Activated naive CD8-positive, alpha-beta T cell treated with anti-CD3 and anti-CD28 coated beads, Interleukin-2, amount 10 ng/mL, durations not matched to agents 7 days and 5 days (primary cell): Measurements from ENCODE around the gene IL20. TPM values are rescaled to one million over a fixed set of nuclear protein-coding genes. Genes with fewer than 3 reads are reported as not detected.

Source experiments
- ATAC-seq: fragments of 150-1000 bp; cut with Tn5 transposase; one replicate; pipeline ENCODE4 v1.10.0; 2021; ENCODE audit warnings: low read depth, moderate library complexity
- POLR2A ChIA-PET: fragments of 350-600 bp; sonication (Branson Sonifier 250); formaldehyde crosslinking; loops from one replicate; lab custom pipeline; 2021; ENCODE audit warnings: antibody characterized with exemption; lab: Charles Lee
- DNase-seq: peaks from one replicate; pipeline ENCODE4 v3.0.0; 2021
- H3K27ac Mint-ChIP-seq: one replicate; pipeline ENCODE4 v1.8.0; 2022; ENCODE audit warnings: mild to moderate bottlenecking, mixed read lengths
- H3K27me3 Mint-ChIP-seq: one replicate; pipeline ENCODE4 v1.8.0; 2022; ENCODE audit warnings: mild to moderate bottlenecking, moderate library complexity, mixed read lengths
- H3K36me3 Mint-ChIP-seq: one replicate; pipeline ENCODE4 v1.8.0; 2021; ENCODE audit warnings: mild to moderate bottlenecking, mixed read lengths
- H3K4me1 Mint-ChIP-seq: one replicate; pipeline ENCODE4 v1.8.0; 2021; ENCODE audit warnings: mixed read lengths
- H3K4me3 Mint-ChIP-seq: one replicate; pipeline ENCODE4 v1.8.0; 2022; ENCODE audit warnings: mild to moderate bottlenecking, moderate library complexity, mixed read lengths
- H3K9me3 Mint-ChIP-seq: one replicate; pipeline ENCODE4 v1.8.0; 2021; ENCODE audit warnings: mixed read lengths
- total RNA-seq, 2 experiments: library from RNA; stranded (reverse); gene quantifications; one replicate each; pipeline ENCODE4 v1.2.3, GENCODE V29; 2021

IL20 gene
- total RNA-seq, 2 experiments from 2014 or later = not detected

DNA sequence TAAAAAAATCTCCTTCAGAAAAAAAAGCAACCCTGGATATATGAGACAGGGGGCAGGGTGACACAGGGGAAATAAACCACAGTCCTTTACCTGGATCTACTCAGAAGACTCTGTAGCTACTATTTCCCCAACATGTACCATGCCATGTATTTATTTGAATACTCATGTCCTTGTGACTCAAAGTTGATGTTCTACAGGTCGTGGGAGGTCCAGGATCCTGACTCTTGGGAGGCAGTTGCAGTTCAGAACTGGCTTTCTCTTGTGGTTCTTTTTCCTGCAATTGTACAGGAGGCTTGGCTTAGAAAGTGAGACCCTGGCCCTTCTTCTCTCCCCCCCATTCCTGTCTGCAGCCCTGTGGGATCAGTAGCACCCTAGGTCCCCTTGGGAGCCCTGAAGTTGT lies 26.0 kb downstream of the IL20 start:
- peaks cover 13% of the 10 kb centered on the region for H3K4me1 Mint-ChIP-seq
- peaks cover 3% of the 10 kb centered on the region for H3K9me3 Mint-ChIP-seq
- peaks cover 2% of the 10 kb centered on the region for H3K36me3 Mint-ChIP-seq
- DNase-seq (no peak), ATAC-seq (no peak)
- H3K27me3 Mint-ChIP-seq = no peaks in the 10 kb centered on the region
- no peak overlapping the region for H3K27ac Mint-ChIP-seq
- H3K4me3 Mint-ChIP-seq = no peak overlapping the region
- POLR2A ChIA-PET = interaction anchor here (0.6 kb wide), 1 partner anchor 120 kb away, joined by 4 read pairs; no protein-coding TSS in a partner anchor

DNA sequence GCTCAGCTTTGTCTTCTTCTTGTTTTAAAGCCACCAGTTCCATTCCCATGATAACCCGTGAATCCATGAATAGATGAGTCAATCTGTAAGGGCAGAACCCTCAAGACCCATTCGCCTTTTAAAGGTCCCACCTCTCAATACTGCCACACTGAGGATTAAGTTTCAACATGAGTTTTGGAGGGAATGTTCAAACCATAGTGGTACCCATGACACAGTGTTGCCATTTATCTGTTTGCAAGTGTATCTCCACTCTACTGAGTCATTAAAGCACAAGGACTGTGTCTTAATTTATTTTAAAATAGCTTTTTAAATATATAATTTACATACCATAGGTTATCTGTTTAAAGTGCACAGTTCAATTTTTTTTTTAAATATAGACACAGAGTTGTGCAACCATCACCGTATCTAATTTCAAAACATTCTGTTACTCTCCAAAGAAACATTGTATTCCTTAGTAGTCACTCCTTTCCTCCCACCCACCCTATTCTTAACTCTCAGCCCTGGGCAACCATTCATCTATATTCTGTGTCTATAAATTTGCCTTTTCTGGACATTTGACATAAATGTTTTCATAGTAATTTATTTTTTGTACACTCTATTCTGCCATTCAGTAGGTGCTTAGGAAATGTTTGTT lies 27.0 kb downstream of the IL20 start:
- no peak for DNase-seq
- H3K27ac Mint-ChIP-seq = no peak overlapping the region
- no peak overlapping the region for H3K4me3 Mint-ChIP-seq
- ATAC-seq = no peak
- peaks cover 3% of the 10 kb centered on the region for H3K9me3 Mint-ChIP-seq
- no peaks in the 10 kb centered on the region for H3K27me3 Mint-ChIP-seq
- H3K36me3 Mint-ChIP-seq = peaks cover 2% of the 10 kb centered on the region
- POLR2A ChIA-PET = interaction anchor here (0.6 kb wide), 1 partner anchor 252 kb away, joined by 4 read pairs; no protein-coding TSS in a partner anchor
- peaks cover 13% of the 10 kb centered on the region for H3K4me1 Mint-ChIP-seq

DNA sequence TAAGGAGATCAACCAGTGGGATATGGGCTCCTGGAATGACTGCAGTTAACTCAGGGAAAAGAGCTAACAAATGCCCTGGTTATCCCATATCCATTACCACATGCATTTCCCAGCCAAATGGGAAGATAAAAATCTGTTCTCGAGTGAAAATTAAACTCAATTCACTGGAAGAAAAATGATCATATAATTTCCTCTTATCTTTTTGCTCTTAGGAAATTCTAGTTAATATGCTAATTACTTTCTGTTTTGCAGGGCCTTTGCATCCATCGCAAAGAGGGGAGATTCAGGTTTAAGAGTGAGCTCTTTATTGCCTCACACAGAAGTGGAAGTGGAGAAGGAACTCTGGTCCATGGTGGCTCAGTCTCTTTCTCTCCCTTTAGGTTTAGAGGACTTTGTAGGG lies 28.0 kb downstream of the IL20 start:
- Mint-ChIP-seq H3K4me3 (no peak overlapping the region), H3K9me3 (peaks cover 3% of the 10 kb centered on the region), H3K27me3 (no peaks in the 10 kb centered on the region), H3K36me3 (no peaks in the 10 kb centered on the region), H3K4me1 (peaks cover 11% of the 10 kb centered on the region), H3K27ac (no peak overlapping the region)
- ATAC-seq (no peak), DNase-seq (no peak)
- POLR2A ChIA-PET = no interaction called here

DNA sequence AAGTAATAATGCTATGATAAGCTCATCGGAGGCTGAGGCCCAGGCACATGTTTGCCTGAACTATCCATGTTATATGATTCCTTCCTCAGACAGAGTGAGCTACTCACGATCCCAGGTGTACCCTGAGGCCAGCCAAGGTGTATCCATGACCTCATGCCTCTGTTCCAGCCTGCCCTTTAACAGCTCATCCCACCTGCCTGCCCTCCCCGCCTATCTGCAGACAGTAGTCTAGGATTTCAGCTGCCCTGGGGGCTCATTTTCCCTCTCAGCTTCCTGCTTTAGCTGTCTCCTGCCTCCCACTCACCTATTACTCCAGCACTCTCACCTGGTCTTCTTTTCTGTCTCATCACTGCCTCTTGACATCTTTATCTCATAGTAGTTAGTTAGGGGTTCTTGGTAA lies 29.9 kb downstream of the IL20 start:
- peaks cover 3% of the 10 kb centered on the region for H3K9me3 Mint-ChIP-seq
- no peak overlapping the region for H3K27ac Mint-ChIP-seq
- no peak for DNase-seq
- no peak for ATAC-seq
- no peaks in the 10 kb centered on the region for H3K27me3 Mint-ChIP-seq
- POLR2A ChIA-PET = no interaction called here
- H3K4me3 Mint-ChIP-seq = no peak overlapping the region
- peaks cover 8% of the 10 kb centered on the region for H3K4me1 Mint-ChIP-seq
- H3K36me3 Mint-ChIP-seq = no peaks in the 10 kb centered on the region

DNA sequence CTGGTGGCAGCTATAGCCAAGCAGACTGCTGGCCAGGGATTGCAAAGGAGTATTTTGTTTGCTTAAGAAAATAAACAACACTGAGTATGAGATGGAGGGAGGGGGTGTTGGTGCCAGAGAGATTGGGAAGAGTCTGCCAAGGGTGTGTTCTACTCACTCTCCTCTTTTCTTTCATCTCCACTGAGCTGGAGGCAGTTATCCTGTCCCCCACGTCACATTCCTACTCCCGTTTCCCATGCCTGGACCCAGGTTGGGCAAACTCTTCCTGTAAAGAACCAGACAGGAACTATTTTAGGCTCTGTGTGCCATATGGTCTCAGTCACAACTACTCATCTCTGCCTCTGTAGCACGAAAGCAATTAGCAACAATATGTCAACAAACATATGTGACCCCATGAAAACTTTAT lies 30.4 kb downstream of the IL20 start:
- Mint-ChIP-seq H3K27ac (no peak overlapping the region), H3K27me3 (no peaks in the 10 kb centered on the region), H3K36me3 (peaks cover 1% of the 10 kb centered on the region), H3K4me1 (peaks cover 5% of the 10 kb centered on the region), H3K9me3 (peaks cover 3% of the 10 kb centered on the region), H3K4me3 (no peak overlapping the region)
- POLR2A ChIA-PET = interaction anchor here (1.2 kb wide), 1 partner anchor 14 kb away, joined by 3 read pairs; no protein-coding TSS in a partner anchor
- no peak for ATAC-seq
- DNase-seq = no peak

DNA sequence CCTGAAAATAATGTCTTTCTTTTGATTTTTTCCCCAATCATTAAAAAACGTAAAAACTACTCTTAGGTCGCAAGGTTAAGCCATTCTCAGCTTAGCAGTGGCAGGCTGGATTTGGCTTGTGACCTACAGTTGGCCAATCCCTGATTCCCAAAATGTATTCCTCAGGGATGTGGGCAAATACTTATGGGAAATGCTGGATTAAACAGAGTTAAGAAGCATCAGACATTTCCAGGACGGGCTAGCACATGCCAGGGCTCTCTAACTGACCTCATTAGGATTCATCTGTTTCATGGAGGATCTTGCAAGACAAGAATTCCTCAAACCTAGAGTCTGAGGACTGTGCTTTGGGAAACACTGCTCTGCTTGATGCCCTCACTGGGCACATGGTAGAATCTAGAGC lies 30.8 kb downstream of the IL20 start:
- no peak for DNase-seq
- Mint-ChIP-seq H3K9me3 (no peaks in the 10 kb centered on the region), H3K4me1 (peaks cover 2% of the 10 kb centered on the region), H3K27me3 (no peaks in the 10 kb centered on the region), H3K36me3 (peaks cover 3% of the 10 kb centered on the region), H3K27ac (no peak overlapping the region), H3K4me3 (no peak overlapping the region)
- no peak for ATAC-seq
- POLR2A ChIA-PET = interaction anchor here (1.0 to 1.2 kb wide), 2 partner anchors 10 to 13 kb away, joined by 3 to 4 read pairs; no protein-coding TSS in a partner anchor

DNA sequence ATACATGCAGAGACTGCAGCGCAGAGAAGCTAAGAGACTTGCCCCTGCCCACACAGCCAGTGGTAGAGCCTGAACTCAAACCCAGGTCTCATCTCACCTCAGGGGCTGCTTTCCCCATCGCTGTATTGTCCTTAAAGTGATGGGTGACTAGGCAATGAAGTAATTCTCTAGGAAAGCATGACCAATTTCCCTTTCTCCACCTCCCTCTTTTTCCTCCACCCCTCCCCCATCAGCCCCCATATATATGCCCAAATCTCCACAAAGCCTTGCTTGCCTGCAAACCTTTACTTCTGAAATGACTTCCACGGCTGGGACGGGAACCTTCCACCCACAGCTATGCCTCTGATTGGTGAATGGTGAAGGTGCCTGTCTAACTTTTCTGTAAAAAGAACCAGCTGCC lies 31.8 kb downstream of the IL20 start, which contains the start of gene IL24:
IL24 (plus strand) TSS at position 269 of the 400 bp plus-strand sequence. CDS start 390 bp downstream, outside the sequence.
- Mint-ChIP-seq H3K36me3 (peaks cover 3% of the 10 kb centered on the region), H3K27me3 (no peaks in the 10 kb centered on the region), H3K4me1 (peaks cover 2% of the 10 kb centered on the region), H3K27ac (no peak within 1 kb of the TSS), H3K4me3 (no peak within 1 kb of the TSS), H3K9me3 (no peaks in the 10 kb centered on the region)
- ATAC-seq (no peak), DNase-seq (no peak)
- POLR2A ChIA-PET = interaction anchor here (0.5 to 1.2 kb wide), 3 partner anchors 9 to 399 kb away, joined by 3 to 4 read pairs (median 3); no protein-coding TSS in a partner anchor

DNA sequence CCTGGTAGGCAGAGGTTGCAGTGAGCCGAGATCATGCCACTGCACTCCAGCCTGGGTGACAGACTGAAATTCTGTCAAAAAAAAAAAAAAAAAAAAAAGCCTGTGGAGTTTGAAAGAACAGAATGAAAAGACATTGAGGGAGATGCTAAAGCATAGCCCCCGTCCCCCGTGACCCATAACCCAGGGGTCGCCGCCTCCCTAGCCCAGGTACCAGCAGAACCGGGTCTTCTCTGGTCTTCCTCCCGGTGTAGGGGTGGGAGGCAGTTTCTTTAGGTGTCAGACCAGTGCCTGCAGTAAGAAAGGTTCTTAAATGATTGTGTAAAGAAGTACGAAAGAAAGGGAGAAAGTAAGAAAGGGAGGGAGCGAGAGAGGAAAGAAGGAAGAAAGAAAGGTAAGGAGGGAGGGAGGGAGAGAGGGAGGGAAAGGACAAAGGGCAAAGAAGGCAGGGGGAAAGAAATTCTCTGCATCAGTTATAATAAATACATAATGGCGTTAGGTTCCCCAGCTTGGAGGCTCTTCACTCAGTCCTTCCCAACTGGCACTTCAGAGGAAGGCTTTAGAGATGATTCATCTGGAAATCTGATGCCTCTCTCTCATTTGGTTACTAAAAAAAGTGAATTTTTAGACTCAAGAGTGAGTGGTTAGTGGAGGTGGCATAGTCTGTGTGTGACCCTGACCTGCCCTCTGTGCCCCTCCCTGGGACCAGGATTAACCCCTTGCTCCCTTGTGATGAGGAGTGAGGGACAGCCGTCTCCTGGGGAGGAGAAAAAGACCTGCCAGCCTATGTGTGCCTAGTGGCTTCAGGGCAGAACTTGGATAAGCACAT lies 32.9 kb downstream of the IL20 start:
- DNase-seq (no peak), ATAC-seq (no peak)
- POLR2A ChIA-PET = interaction anchor here (0.7 kb wide), 1 partner anchor 138 kb away, joined by 3 read pairs; no protein-coding TSS in a partner anchor
- Mint-ChIP-seq H3K4me3 (no peak overlapping the region), H3K4me1 (peaks cover 2% of the 10 kb centered on the region), H3K27ac (no peak overlapping the region), H3K27me3 (no peaks in the 10 kb centered on the region), H3K9me3 (no peaks in the 10 kb centered on the region), H3K36me3 (peaks cover 4% of the 10 kb centered on the region)

DNA sequence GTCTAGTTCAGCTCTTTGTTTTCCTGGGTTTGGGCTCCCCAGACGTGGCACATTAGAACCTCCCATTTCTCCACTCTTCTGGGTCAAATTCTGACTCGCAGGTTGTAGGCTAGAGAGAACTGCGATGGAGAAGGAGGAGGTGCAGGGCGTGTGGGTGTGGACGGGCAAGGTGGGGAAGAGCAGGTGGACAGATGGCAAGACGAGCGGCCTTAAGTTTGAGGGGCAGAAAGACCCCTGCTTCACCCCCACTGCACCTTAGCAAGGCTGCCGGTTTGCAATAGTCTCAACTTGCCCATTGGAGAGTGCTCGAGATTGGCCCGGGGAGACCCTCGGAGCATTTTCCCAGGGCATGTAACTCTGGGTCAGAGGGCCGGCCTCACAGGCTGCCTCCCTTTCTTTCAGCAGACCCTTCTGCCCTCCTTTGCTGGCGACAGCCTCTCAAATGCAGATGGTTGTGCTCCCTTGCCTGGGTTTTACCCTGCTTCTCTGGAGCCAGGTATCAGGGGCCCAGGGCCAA lies 33.5 kb downstream of the IL20 start:
- POLR2A ChIA-PET = no interaction called here
- peaks cover 2% of the 10 kb centered on the region for H3K4me1 Mint-ChIP-seq
- no peaks in the 10 kb centered on the region for H3K27me3 Mint-ChIP-seq
- no peak overlapping the region for H3K4me3 Mint-ChIP-seq
- no peaks in the 10 kb centered on the region for H3K9me3 Mint-ChIP-seq
- H3K36me3 Mint-ChIP-seq = peaks cover 11% of the 10 kb centered on the region
- no peak for ATAC-seq
- DNase-seq = no peak
- no peak overlapping the region for H3K27ac Mint-ChIP-seq

DNA sequence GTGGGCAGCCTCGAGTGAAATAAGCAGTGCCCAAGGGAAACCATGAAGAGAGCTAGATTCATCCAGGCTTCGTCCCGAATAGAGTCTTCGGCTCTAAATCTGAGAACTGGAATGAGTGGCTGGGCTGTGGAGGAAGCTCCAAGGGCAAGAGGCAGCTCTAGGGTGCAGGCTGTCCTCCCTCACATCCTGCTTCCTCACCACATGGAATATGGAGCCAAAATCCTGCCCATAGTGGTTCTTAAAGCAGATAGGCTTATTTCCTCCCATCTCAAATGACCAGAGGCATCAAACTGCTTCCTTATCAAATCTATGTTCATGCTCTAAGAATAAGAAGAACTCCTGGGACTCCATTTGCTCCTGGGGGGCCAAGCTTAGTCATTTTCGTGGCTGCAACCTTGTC lies 34.3 kb downstream of the IL20 start:
- Mint-ChIP-seq H3K27ac (no peak overlapping the region), H3K36me3 (peaks cover 19% of the 10 kb centered on the region), H3K9me3 (no peaks in the 10 kb centered on the region), H3K4me1 (peaks cover 3% of the 10 kb centered on the region), H3K27me3 (no peaks in the 10 kb centered on the region), H3K4me3 (no peak overlapping the region)
- POLR2A ChIA-PET = interaction anchor here (0.6 to 0.7 kb wide), 2 partner anchors 15 to 471 kb away, joined by 3 read pairs; no protein-coding TSS in a partner anchor
- ATAC-seq = no peak
- no peak for DNase-seq

DNA sequence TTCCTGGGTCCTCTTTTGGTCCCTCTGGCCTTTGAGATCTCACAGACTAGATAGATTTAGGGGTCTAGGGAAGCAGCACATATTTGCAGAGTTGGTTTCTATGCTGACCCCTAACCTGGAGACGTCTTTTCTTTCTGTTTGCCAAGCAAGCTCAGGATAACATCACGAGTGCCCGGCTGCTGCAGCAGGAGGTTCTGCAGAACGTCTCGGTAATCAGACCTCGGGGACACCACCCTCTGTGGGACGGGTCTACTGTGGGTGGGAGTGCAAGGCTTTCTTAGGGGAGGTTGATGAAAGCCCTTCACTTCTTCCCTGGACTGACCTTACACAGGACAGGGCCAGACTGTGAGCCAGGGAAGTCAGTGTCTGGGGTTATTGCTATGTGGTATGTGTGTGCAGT lies 34.7 kb downstream of the IL20 start:
- H3K4me3 Mint-ChIP-seq = no peak overlapping the region
- H3K4me1 Mint-ChIP-seq = peaks cover 7% of the 10 kb centered on the region
- POLR2A ChIA-PET = interaction anchor here (0.6 to 0.7 kb wide), 2 partner anchors 16 to 472 kb away, joined by 3 read pairs; no protein-coding TSS in a partner anchor
- H3K9me3 Mint-ChIP-seq = no peaks in the 10 kb centered on the region
- peaks cover 23% of the 10 kb centered on the region for H3K36me3 Mint-ChIP-seq
- H3K27me3 Mint-ChIP-seq = no peaks in the 10 kb centered on the region
- DNase-seq = no peak
- no peak overlapping the region for H3K27ac Mint-ChIP-seq
- ATAC-seq = no peak

DNA sequence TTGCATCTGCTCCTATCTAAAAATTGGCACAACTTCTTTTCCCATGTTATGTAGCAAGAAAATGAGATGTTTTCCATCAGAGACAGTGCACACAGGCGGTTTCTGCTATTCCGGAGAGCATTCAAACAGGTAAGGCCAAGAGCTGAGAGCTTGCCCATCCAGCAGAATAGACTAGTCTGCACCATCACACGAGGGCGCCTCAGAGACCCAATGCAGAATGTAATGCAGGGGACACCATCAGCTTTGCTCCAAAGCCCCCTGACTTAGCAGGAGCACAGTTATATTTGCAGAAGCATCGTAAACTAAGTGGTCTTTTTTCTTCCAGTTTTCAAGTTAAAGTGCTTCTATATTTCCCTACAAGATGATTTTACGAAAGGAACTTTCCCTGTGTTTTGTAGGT lies 36.5 kb downstream of the IL20 start:
- no peak for ATAC-seq
- no peak overlapping the region for H3K27ac Mint-ChIP-seq
- DNase-seq = no peak
- no peaks in the 10 kb centered on the region for H3K9me3 Mint-ChIP-seq
- peaks cover 23% of the 10 kb centered on the region for H3K4me1 Mint-ChIP-seq
- H3K36me3 Mint-ChIP-seq = peaks cover 29% of the 10 kb centered on the region
- H3K27me3 Mint-ChIP-seq = no peaks in the 10 kb centered on the region
- POLR2A ChIA-PET = no interaction called here
- no peak overlapping the region for H3K4me3 Mint-ChIP-seq

DNA sequence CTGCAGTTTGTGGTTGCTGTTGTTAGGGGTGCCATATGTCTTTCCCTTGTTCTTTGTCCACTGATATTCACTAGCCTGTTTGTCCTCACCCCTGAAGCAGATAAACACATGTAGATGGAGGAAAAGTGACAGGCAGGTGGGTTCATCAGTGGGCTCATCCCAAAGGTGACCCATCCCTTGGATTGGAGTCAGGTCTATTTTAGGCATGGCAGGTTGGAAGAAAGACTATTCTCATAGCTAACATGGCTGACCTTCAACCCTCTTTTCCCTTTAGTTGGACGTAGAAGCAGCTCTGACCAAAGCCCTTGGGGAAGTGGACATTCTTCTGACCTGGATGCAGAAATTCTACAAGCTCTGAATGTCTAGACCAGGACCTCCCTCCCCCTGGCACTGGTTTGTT lies 37.3 kb downstream of the IL20 start:
- Mint-ChIP-seq H3K4me3 (no peak overlapping the region), H3K4me1 (peaks cover 23% of the 10 kb centered on the region), H3K27ac (no peak overlapping the region), H3K27me3 (no peaks in the 10 kb centered on the region), H3K36me3 (peaks cover 29% of the 10 kb centered on the region), H3K9me3 (no peaks in the 10 kb centered on the region)
- DNase-seq (no peak), ATAC-seq (no peak)
- POLR2A ChIA-PET = no interaction called here
